NCI-H524 (cell line): Measurements from ENCODE around the gene PRKCE.
A peak's percentile ranks its signal among the peaks of the same experiment; 100 is the strongest.

ENCODE experiments used
- DNase-seq, 2 experiments: peaks; one replicate each; lab custom pipeline; 2025; lab: John Stamatoyannopoulos, UW

The PRKCE gene

DNA sequence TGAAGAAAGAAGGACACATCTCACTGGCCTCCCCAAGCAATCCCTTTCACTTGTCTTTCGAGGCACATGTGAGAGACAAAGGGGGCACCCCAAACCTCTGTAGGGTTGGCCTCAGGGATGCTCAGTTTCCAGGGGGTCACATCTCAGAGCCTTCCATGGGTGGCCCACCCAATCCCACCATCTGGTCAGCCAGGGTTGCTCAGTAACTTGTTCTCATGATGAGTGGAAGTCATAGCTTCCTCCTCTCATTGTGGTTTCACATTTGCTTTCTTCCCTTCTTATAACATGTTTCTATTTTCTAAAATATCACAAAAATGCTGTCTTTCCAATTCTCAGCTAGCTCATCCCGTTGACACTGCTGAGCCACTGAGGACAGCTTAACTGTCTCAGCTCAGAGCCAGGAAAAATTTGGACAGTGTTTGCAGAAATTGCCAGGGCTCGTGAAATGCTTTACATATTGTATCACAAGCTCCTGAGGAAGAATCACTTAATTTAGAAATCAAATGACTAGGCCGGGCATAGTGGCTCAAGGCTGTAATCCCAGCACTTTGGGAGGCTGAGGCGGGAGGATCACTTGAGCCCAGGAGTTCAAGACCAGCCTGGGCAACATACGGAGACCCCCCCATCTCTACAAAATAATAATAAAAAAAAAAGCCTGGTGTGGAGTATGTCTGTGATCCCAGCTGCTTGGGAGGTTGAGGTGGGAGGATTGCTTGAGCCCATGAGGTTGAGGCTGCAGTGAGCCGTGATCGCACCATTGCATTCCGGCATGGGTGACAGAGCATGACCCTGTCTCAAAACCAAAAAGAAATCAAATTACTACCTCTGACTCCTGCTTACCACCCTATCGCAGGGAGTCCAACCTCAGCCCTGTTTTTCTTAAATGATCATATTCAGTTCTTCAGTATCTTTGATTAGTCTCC lies 129.3 kb downstream of the PRKCE start:
- DNase-seq: no peak

GRCh38 chr2:45781464-45781811 lies 130.0 kb downstream of the PRKCE start:
- no peak for DNase-seq

GRCh38 chr2:45782436-45782835 lies 131.0 kb downstream of the PRKCE start:
- DNase-seq: no peak

DNA sequence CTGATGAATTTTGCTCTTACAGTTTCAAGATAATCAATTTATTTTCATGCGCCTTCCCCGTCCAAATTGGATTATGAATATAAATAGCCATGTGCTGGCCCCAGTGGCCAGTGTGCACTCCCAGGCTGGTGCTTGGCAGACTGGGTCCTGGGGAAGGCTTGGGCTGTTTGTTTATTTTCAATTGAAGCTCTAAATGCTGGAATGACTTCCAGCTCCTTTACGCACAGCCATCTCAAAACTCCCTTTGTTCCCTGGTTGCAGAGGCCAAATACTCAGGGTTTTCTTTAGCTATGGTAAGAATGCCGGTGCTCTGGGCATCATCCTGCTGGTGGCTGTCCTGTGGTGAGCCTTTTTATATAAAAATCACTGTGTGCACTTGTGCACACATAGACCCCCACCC lies 131.5 kb downstream of the PRKCE start:
- DNase-seq: no peak

GRCh38 chr2:45786030-45786835 lies 134.8 kb downstream of the PRKCE start:
- DNase-seq: no peak

DNA sequence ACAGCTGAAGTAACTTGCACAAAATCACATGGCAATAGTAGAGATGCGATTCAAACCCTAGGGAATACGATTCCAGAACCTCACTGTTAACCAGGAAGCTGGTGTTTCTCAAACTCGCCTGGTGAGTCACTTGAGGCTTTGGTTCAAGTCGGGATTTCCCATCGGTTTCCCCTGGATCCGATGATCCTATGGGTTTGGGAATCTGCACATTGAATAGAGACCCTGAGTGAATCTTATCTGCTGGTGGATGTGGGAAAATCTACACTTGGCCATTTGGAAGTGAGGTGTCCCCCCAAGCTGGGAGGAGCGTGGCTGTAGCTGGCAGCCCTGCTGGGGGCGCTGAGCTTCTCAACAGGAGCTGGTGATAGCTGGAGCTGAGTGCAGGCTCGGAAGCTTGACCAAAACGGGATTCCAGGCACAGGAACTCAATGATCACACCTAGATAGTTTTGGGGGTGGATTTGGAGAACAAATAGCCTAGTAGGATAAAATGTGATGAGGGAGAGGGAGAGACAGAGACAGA lies 135.4 kb downstream of the PRKCE start:
- no peak for DNase-seq

DNA sequence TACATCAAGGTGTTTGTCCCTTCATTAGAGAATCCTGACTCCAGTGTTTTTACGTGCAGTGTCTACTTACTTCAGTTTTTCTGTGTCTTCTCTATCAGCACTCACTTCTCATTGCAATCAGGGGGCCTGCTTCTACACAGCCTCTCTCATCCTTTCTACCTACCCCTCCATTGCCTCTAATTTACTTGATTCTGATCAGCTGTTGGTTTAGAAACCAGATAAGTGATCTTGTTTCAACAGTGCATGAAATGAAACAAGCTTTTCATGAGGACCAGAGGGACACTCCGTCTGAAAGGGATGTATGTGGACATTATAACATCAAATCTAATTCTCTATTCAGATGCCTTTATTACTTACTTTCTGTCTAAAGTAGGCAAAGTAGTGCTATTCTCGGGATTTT lies 136.9 kb downstream of the PRKCE start:
- DNase-seq: no peak

- DNase-seq: no peak
Measured at GRCh38 chr2:45789317-45789716, 137.8 kb downstream of the PRKCE start.

- no peak for DNase-seq
Measured at GRCh38 chr2:45789961-45790723, 138.7 kb downstream of the PRKCE start.

GRCh38 chr2:45793305-45793962 lies 142.0 kb downstream of the PRKCE start:
- DNase-seq: peak; percentile 71 to 93

DNA sequence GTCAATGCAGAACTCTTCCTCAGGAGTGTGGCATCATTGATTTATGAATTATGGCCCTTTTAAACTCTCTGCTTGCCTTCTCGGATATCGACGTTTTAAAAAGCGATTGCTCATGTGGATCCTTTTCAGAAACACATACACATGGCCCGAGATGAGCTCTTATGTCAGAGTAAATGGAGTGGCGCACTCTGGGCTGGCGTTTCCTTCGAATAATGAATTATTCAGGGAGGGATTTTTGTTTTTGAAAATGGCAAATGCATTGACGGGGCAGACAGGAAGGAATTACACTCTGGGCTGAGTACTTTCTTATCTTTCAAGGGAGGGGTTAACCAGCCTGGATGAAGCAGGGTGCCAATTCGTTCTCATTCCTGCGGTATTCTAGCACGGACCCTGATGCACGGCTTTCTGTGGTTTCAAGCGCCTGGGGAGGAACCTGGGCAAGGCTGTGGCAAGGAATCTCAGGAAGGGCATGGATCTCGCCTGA lies 142.7 kb downstream of the PRKCE start:
- peak in 1 of 2 experiments; percentile 8 for DNase-seq

- DNase-seq: no peak
Measured at GRCh38 chr2:45796500-45796899, 145.0 kb downstream of the PRKCE start.

DNA sequence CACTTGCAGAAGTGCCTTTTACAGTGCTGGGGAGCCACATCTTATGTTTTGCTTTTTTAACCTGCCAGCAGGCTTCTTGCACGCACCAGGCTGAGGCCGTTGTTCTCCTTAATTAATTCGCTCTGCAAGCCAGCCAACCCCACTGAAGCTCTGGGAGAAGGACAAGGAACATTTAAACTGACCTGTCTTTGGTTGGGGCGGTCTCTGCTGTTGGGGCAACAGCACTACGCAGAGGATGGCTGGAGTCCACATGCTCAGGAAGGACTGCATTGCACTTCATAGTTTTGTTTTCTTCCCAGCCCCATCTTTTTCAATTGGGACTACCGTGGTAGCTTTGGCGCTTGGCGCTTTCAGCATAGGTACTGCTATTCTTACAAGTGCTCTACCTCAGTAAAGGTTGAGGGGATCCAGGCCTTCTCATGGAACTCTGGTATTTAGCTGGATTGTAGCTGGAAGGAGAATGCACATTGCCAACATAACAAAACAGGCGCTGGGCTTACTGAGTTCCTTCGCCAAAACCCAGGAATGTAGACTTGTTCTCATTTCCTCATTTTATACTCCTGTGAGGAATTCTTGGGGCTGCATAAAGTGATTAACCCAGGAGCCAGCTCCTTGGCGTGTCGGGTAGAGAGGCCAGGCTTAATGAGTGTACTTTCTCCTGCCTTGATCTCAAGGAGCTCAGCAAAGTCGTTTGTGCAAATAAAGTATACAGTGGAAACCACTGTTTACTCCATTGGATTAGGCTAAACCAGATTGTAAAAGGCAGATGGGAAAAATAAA lies 146.2 kb downstream of the PRKCE start:
- DNase-seq: no peak

DNA sequence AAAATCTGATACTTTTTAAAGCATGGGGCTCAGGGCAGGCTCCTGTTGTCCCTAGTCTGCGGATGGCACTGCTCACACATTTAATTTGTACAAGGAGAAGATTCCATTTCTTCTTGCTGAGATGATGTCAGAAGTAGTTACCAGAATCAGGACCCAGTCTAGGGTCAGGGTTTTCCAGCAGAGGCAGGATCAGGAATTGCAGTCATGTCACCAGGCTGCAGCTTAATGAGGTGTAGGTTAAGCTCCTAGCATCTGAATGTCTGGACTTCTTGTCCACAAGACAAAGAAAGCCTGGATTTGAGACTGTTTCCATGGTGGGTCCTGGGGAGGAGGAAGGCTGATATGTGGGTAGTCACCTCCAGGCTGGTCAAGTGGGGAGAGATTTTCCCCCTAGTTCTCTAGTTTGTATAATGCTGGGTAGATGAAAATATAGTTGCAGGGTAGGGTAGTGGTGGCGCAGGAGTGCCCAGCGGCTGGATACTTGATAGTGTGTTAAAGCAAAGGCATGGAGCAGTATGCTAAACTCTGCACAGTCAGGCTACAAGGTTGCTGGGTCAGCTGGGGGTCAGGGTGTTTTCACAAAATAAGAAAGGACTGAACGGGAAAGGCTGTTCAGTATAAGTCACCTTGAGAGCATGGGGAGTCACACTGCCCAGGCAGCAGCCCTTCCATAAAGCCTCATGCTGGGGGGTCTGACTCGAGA lies 148.4 kb downstream of the PRKCE start:
- no peak for DNase-seq

- DNase-seq: no peak
Measured at GRCh38 chr2:45802499-45803138, 151.1 kb downstream of the PRKCE start.

DNA sequence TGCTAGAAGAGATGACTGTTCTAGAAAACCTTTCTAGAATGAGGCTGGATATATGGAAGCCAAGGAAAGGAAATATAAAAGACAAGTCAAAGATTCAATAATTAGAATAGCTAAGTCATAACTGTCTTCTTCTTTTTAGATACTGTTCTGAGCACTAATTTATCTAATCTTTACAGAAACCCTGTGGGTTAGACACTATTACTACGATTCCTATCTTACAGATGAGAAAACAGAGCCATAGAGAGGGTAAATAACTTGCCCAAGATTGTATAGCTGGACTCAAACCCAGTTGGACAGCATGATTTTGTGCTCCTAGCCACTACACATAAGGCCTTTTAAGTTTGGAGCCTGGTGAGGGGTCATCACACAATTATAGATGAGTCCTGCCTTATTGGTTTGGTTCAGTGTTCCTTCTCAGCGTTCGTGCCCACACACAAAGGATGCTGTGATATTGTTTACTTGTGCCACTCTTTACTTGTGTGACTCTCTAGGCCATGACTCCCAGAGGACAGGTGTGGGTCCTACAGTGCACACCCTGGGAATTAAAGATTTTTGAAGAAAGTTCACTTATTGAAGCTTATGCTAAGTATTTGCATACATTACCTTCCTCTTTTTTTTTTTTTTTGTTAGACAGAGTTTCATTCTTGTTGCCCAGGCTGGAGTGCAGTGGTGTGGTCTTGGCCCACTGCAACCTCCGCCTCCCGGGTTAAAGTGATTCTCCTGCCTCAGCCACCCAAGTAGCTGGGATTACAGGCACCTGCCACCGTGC lies 153.7 kb downstream of the PRKCE start:
- DNase-seq: no peak

GRCh38 chr2:45806563-45807358 lies 155.3 kb downstream of the PRKCE start:
- DNase-seq: no peak

DNA sequence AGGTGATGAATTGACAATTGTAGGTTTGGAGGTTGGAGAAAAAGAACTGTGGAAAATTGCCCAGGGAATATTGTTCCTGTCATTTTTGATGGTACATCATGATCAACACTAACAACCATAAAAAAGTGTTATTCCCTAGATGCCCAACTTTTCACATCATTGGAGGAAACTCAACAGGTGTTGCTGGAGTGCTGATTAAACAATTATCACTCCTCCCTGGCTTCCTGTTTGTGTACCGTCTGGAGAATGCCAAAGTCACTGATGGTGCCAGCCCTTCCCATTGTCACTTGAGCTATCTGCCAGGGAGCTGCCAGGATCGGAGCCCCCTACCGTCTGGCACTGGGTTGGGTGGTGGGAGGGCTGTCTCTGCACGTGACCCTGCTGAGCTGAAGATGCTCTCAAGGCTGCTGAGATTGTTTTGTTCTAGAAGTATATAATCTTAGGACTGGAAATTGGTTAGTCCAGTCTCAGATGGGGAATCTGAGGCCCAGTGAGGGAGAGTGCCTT lies 156.9 kb downstream of the PRKCE start:
- DNase-seq: peak; percentile 38 to 64
